ENCODE results near the gene TUBA4A.
A peak's percentile ranks its signal among the peaks of the same experiment; 100 is the strongest.

The TUBA4A gene

DNA sequence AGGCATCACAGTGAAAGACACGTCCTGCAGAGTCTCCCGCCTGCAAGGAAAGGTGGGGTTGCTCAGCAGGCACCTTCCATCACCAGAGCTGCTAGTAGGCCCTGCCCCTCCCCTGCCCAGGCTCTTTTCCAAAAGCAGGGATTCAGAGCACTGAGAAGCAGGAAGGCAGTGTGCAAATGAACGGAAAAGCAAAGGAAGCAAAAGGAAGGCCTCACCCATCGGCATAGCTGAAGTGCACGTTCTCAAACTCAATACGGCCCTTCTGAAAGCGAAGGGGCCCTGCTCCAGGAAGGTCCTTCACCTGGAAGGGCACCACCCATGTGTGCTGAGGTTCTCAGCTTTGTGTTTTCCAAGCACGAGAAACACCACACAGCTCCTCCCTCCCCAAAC is 40.7 kb downstream of the TUBA4A start:
- H3K4me3 ChIP-seq (replicated peaks in 1 of 2; ENCODE audit: low read depth in 2 of 2, low read length in 2 of 2) = no peak overlapping the region
- TF ChIP-seq, protein P1, sequence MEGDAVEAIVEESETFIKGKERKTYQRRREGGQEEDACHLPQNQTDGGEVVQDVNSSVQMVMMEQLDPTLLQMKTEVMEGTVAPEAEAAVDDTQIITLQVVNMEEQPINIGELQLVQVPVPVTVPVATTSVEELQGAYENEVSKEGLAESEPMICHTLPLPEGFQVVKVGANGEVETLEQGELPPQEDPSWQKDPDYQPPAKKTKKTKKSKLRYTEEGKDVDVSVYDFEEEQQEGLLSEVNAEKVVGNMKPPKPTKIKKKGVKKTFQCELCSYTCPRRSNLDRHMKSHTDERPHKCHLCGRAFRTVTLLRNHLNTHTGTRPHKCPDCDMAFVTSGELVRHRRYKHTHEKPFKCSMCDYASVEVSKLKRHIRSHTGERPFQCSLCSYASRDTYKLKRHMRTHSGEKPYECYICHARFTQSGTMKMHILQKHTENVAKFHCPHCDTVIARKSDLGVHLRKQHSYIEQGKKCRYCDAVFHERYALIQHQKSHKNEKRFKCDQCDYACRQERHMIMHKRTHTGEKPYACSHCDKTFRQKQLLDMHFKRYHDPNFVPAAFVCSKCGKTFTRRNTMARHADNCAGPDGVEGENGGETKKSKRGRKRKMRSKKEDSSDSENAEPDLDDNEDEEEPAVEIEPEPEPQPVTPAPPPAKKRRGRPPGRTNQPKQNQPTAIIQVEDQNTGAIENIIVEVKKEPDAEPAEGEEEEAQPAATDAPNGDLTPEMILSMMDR (IDR thresholded peaks at IDR 0.05; ENCODE audit: low read depth, low read length) = no peak
- no peak for DNase-seq (ENCODE audit: low read depth in 2 of 2)

DNA sequence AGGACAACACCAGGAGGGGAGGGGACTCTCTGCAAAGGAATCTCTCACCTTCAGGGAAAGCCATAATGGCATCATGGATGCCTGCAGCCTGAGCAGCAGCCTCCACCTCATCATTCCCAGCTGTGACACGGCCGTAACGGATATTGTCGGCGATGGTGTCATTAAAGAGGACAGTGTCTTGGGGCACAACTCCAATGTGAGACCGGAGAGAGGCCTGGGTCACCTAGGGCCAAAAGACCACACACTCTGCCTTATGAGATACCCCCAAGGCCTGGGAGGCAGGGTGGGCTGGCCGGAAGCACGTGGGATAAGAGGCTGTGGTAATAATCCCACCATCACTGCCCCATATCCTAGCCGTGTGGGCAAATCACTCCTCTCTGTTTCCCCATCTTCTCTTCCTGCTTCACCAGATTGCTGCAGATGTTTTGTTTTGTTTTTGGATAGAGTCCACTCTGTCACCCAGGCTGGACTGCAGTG is 42.8 kb downstream of the TUBA4A start:
- no peak overlapping the region for H3K4me3 ChIP-seq (replicated peaks in 1 of 2; ENCODE audit: low read depth in 2 of 2, low read length in 2 of 2)

DNA sequence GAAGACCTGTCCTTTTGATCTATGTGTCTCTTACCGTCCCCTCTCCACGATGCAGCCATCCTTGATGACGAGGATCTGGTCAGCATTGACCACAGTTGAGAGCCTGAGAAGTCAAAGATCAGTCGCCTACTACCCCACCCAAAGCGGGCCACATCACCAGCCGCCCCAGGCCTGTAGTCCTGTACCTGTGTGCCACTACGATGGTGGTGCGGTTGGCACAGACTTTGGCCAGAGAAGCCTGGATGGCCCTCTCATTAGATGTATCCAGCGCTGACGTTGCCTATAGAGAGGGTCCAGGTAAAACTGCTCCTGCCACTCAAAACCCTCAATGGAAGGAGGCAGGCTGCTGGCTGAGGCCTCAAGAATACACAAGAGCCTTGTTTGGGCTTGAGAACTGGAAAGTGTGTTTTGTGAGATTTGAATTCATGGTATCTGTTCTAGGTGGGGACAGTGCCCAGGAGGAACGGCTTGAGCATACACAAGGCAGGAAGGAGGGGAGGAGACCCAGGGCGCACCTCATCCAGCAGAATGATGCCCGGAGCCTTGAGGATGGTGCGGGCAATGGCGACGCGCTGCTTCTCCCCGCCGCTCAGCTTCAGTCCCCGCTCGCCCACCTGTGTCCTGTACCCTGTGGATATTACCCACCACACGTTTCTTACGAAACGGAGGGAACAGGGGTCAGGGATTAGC is 43.4 kb downstream of the TUBA4A start:
- TF ChIP-seq, protein P1 (IDR thresholded peaks at IDR 0.05; ENCODE audit: low read depth, low read length) = no peak
- no peak for DNase-seq (ENCODE audit: low read depth in 2 of 2)
- H3K4me3 ChIP-seq (replicated peaks in 1 of 2; ENCODE audit: low read depth in 2 of 2, low read length in 2 of 2) = no peak overlapping the region

More for the DNA sequence above, 42.8 kb downstream of the TUBA4A start:
- no peak for DNase-seq (ENCODE audit: low read depth in 2 of 2)
- TF ChIP-seq, protein P1 (IDR thresholded peaks at IDR 0.05; ENCODE audit: low read depth, low read length) = no peak

DNA sequence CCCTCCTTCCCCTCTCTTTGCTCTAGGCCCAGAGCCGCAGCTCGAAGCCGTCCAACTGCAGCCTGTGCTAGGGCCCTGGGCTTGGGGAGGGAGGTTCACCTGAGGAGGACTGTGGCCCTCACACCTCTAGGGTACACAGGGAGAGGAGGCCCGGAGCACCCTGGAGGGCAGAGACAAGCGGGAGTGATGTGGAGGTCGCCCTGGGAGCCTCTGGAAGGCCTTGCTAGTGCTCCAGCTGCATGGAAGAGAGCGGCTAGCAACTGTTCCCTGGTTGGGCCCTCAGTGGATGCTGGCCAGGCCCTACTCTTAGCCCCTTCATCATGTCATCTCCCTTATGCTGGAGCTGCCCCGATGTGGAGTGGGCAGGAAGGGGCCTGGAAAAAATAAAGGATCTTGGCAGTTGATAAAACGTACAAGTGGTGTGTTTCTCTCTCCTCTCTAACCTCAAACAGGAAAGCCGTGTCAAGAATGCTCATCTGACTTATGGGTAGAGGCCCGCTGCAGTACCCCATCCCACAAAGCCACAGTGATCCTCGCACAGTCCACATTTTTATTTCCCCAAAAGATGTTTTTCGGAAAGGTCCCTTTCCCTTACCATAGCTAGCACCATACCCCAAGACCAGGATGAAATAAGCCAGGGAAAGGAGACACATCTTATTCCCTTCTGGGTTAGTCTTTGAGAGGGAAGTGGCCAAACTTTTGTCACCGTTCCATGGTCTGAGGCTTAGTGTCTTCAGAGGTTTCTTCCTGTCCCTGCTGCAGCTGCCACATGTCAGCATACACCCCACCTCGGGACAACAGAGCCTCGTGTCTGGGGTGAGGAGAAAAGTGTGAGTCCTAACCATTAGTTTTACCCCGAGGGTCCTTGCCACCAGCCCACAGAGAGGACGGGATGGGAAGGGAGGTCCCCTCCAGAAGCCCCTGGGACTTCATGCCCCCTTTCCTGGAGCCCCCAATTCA is 44.2 kb downstream of the TUBA4A start:
- H3K4me3 ChIP-seq (replicated peaks in 1 of 2; ENCODE audit: low read depth in 2 of 2, low read length in 2 of 2) = no peak overlapping the region
- no peak for DNase-seq (ENCODE audit: low read depth in 2 of 2)
- TF ChIP-seq, protein P1 (IDR thresholded peaks at IDR 0.05; ENCODE audit: low read depth, low read length) = no peak

DNA sequence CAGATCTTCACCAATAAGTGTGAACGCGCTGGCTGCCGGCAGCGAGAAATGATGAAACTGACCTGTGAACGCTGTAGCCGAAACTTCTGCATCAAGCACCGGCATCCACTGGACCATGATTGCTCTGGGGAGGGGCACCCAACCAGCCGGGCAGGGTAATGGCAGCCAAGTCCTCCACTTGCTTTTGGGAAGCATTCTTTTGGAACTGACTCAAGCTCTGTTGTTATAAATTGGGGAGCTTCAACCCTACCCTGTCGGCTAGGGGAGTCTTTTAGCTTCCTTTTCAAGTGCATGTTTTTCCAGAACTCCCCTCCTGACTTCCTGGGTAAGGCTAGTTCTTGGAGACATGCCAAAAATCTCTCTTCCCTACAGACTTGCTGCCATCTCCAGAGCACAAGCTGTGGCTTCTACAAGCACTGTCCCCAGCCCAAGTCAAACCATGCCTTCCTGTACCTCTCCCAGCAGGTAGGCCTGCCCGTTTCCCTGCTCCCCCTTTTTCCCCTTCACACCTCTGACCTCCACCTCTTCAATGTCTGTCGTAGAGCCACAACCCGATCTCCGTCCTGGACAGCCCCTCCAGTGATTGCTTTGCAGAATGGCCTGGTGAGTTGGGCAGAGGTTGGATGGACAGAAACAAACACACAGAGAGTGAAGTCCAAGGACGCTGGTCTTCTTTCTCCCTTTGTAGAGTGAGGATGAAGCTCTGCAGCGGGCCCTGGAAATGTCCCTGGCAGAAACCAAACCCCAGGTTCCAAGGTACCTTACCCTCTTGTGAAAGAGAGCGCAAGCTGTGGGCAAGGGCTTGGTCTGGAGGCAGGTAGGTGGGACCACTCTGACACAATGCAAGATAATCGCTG is 45.6 kb downstream of the TUBA4A start:
- peak; percentile 49 to 73 for DNase-seq (ENCODE audit: low read depth in 2 of 2)
- peak overlapping the region in 1 of 2 donors; percentile 76 for H3K4me3 ChIP-seq (replicated peaks in 1 of 2; ENCODE audit: low read depth in 2 of 2, low read length in 2 of 2)
- TF ChIP-seq, protein P1 (IDR thresholded peaks at IDR 0.05; ENCODE audit: low read depth, low read length) = no peak

Data from cardiac fibroblast (primary cell).